ENCODE data around the gene ABCG8.
"Not testable (repeated sequence)": the region's sequence is repeated elsewhere in the genome, so short reads cannot be mapped to it uniquely, and the experiment has no call there.

The ABCG8 gene

DNA sequence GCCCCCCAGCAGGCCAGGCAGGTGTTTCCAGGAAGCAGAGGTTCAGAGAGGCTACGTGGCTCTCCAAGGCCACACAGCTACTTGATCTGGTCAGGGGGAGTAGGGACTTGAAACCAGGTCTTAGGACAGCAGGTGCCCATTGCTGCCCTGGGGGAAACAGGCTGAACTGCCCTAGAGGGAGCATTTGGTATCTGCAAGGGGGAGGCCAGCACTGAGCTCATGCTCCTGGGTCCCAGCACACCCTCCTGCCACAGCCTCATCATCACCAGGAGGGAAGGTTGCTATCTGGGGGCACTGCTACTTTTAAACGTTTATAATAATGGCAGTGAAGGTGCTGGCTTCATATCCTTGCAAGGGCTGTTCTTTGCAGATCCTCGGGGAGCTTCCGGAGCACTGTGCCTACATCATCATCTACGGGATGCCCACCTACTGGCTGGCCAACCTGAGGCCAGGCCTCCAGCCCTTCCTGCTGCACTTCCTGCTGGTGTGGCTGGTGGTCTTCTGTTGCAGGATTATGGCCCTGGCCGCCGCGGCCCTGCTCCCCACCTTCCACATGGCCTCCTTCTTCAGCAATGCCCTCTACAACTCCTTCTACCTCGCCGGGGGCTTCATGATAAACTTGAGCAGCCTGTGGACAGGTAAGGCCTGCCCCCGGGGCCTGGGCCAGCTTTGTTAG is 36.1 kb downstream of the ABCG8 start:
- no peak for DNase-seq

DNA sequence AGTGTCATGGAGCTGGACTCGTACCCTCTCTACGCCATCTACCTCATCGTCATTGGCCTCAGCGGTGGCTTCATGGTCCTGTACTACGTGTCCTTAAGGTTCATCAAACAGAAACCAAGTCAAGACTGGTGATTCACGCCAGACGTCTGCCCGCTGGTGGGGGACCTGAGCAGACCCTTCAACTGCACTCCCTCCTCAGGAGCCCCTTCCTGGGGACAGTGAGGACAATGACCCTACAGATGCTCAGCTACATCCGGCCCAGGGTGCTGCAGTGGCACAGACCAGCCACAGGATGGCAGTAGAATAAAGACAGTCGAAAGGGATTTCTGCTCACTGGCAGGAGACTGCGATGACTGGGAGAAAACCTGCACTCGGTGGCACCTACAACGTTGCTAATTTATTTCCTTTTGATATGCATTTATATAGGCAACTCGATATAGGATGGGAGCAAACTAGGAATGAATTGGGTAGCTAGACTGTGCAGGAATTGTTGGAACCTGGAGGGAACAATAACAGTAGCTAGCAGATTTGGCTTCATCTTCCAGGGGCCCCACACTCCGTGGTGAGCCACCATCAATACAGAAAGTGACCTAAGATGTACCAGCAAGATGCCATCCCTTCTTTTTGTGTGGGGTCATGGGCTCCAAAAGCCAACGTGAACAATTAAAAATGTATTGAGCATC is 39.2 kb downstream of the ABCG8 start:
- peak; percentile 24 for DNase-seq

- no peak for DNase-seq
Observed at GRCh38 chr2:43879261-43879660, 40.5 kb downstream of the ABCG8 start.

GRCh38 chr2:43880471-43880870 is 41.7 kb downstream of the ABCG8 start:
- no peak for DNase-seq

GRCh38 chr2:43880952-43881351 is 42.2 kb downstream of the ABCG8 start:
- DNase-seq, result no peak

DNA sequence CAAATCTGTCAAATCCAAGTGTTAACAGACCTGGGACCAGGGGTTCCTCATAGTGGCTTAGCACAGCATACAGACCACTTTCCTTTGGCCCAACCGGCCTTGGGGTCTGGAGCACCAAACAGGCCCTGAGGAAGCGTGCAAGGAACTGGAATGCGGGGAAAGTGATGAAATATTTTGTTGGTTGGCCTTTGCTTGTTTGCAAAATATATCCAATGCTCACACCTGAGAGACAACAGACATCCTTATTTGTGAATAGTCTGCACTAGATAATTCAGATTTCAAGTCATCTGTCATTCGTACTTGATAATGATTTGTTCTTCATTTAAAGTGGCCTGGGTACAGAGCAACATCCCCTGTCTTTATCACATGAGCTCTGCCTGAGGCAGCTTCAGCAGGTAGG is 43.5 kb downstream of the ABCG8 start:
- no peak for DNase-seq

DNA sequence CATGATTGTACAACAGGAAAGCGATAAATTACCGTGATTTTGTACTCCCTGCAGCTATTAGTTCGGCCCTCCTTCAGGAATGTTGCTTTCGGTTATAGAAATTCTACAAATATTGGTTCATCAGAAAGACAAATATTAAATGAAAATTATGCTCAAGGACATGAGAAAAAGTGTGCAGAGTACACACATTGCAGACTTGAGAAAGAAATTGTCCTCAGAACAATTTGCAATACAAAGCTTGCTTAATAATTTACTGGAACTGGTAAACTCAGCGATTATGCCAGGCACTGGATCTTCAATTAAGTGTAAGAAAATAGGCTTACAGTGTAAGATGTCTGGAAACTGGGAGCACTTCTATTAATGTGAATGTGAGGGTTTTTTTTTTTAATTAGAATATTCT is 45.9 kb downstream of the ABCG8 start:
- no peak for DNase-seq

DNA sequence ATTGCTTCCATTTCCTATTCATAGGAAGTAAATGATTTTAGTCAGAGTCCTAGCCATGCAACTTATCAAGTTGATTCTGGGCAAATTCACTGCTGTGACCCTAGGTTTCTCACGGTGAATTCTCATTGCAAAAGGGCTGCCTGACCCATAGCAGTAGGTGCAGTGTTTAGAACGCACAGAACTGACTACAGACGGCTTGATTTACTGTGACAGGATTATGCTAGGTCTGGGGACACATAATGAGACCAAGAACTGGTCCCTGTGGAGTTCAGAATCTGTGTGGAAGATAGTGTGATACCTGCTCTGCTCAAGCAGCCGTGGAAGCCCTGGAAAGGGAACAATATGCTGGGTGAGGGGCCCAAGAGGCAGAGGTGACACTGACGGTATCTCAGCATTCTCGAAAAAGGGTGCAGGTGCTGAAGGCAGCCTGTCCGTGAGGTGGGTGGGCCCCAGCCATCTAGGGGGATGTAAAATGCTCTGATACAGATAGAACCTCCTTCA is 46.4 kb downstream of the ABCG8 start:
- no peak for DNase-seq

DNA sequence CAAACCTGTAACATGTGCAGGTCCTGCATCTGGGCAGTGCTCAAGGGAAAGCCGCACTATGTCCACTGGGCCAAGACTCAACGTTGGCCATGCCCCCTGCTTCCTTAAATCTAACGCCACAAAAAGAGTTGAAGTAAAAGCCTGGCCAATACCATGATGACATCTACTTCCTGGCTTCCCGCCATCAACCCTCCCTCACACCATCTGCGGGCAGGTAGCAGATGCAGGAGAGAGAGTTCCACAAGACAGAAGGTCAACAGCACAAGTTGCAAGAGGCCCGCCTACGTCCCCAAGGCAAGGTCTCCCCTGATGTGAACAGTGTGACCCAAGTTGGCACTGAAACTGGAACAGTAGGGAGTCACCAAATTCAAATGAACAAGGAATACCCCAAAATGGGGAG is 48.4 kb downstream of the ABCG8 start:
- no peak for DNase-seq

GRCh38 chr2:43889416-43889815 is 50.6 kb downstream of the ABCG8 start:
- DNase-seq, result no peak

GRCh38 chr2:43890855-43891254 is 52.1 kb downstream of the ABCG8 start:
- DNase-seq, result no peak

DNA sequence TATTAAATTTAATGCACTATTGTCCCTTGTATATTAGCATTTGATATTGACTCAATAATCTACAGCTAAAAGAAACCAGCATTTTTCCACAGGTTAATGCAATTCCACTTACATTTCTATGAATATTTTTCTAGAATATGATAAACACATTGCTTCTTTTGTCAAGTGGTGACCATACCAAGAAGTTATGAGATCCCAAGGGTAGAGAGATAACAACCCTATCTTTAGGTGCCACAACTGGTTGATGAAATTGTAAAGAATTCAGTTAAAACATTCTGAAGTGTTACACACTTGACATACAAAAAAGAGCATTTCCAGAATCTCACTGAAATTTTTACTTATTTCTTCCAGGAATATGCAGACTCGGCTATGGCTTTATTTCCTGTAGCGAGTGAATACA is 56.0 kb downstream of the ABCG8 start:
- no peak for DNase-seq

- no peak for DNase-seq
Observed at GRCh38 chr2:43896906-43897305, 58.1 kb downstream of the ABCG8 start.

DNA sequence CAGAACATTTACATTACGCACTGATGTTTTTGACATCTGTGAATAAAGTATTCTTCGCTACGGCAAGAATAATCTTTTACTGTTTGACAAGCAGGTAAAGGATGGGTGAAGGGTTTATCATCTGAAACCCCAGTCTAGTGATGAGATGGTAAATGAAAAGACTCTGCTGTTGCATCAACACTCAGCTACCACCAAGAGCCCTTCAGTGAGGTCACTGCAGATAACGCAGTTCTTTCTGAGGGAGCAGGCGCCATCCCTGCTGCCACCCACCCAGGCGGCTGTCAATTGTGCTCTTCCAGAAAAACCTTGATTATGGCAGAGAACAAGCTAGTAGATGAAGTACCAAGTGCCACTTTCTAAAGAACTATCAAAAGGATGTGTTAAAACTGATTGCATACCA is 58.7 kb downstream of the ABCG8 start:
- peak; percentile 7 for DNase-seq

DNA sequence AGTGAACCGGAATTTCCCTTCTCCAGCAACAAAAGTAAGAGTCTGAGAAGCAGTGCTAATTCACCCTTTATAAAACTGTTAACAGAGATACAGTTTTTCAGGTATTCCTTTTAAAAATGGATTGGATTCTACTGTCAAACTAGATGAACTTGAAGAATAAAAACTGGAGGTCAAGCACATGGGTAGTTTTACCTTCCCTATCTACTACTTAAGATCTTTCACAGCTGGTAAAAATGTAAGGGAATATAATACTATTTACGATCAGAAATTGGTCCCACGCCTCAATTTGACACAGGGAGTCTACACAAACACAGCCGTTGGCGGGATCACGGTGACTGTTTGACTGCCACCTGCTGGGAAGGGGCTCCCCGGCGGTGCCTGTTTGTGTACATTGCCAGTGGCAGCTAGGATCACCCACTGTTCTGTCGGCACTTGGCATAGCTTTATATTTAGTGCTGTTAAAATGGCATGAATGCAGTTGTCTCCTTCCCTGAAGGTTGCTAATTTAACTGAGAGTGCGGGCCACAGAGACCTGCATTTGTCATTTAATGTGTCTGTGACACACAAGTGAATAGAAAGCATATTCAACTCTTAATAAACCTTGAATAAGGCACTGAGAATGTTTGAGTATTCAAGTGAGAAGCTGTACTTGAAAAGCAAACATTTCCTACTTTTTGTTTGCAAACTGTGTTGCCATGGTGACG is 59.5 kb downstream of the ABCG8 start:
- peak; percentile 49 for DNase-seq

DNA sequence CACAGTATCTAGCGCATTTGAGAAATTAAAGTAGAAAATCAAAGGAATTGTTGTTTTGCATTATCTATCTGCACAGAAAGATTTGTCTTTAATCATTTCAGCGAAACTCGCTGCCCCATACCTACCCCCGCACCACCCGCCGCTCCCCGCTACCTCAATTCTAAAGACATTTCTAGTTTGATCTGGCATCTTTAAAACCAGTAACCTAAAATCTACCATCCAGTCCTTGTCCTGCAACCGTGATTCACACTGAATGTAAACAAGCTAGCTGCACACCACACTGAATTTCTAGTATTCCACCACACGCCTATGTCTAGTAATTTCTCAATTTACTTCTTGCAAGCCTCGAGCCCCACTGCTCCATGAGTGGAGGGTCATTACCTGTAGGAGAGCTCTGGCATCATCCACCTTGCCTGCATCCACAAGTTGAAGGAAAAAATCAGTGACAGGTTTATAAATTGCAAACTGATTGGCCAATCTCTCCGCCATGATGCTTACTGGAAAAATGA is 60.1 kb downstream of the ABCG8 start:
- no peak for DNase-seq

- DNase-seq, result no peak
Observed at GRCh38 chr2:43899589-43899988, 60.8 kb downstream of the ABCG8 start.

DNA sequence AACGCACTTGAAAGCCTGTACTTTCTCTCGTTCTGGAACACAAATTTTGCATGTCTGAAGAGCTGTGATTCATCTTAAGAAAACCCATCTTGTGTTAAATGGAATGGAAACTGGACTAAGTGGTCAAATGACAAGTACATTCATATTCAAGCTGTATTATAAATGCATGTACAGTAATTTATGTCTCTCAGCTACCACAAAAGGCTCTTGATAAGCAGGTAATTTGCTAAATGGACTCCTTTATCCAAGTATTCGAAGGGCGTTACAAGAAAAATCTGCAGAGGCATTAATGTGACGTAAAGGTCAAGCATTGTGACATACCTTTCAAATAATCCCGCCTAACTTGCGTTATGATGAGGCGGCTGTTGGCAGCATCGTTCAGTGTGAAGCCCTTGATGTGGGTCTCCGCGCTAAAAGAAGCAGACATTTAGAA is 66.6 kb downstream of the ABCG8 start:
- no peak for DNase-seq

DNA sequence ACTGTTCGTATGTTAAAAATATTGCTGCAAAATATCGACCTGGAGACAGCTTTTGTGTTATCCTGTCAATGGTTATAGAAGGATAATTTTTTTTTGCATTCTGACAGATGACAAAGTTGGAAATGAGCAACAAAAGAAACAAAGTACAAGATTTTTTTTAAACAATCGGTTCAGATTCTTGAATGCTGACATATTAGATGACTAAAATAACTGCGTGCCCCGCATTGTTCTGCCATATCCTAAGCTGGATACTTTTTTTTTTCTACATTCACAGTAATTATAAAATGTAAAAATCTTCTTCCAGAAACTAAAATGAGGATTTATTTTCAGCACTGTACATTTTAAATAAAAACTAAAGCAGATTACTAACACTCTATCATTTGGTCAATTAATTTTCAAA is 67.1 kb downstream of the ABCG8 start:
- no peak for DNase-seq

GRCh38 chr2:43906448-43907109 is 67.8 kb downstream of the ABCG8 start:
- DNase-seq, result no peak

- not testable (repeated sequence) for DNase-seq
Observed at GRCh38 chr2:43911136-43911790, 72.5 kb downstream of the ABCG8 start.

GRCh38 chr2:43924463-43924862 is 85.7 kb downstream of the ABCG8 start:
- no peak for DNase-seq

DNA sequence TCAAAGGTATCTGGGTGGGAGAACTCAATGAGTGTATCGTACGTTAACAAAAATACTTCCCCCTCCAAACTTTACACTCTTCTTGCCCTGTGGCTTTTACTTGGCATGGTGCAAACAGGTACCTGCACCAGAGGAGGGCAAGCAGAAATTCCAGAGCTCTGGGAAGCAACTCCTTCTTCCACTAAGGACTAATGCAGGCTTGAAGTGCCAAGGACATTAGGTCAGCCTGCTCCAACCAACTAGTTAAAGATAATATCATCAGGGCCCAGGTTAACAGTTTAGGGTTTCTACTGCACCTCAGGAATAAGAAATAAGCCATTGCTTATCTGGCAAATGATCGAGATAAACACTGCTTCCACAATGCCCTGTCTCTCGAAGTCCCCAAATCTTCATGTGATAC is 86.7 kb downstream of the ABCG8 start:
- DNase-seq, result no peak

Measured in NCI-H1092 (cell line).